ENCODE results near the gene ELAVL2. TPM values are rescaled to one million over a fixed set of nuclear protein-coding genes. Genes with fewer than 3 reads are reported as not detected.

ELAVL2 gene
- total RNA-seq, 2 experiments from 2014 or later = not detected

- H3K36me3 Mint-ChIP-seq (ENCODE audit: low read depth) = no peaks in the 10 kb centered on the region
- ChIA-PET CTCF (no interaction called here), POLR2A (no interaction called here)
- no peak for ATAC-seq (ENCODE audit: poor library complexity)
- TF ChIP-seq, protein P1, sequence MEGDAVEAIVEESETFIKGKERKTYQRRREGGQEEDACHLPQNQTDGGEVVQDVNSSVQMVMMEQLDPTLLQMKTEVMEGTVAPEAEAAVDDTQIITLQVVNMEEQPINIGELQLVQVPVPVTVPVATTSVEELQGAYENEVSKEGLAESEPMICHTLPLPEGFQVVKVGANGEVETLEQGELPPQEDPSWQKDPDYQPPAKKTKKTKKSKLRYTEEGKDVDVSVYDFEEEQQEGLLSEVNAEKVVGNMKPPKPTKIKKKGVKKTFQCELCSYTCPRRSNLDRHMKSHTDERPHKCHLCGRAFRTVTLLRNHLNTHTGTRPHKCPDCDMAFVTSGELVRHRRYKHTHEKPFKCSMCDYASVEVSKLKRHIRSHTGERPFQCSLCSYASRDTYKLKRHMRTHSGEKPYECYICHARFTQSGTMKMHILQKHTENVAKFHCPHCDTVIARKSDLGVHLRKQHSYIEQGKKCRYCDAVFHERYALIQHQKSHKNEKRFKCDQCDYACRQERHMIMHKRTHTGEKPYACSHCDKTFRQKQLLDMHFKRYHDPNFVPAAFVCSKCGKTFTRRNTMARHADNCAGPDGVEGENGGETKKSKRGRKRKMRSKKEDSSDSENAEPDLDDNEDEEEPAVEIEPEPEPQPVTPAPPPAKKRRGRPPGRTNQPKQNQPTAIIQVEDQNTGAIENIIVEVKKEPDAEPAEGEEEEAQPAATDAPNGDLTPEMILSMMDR (IDR thresholded peaks at IDR 0.05) = no peak
- no peaks in the 10 kb centered on the region for H3K9me3 ChIP-seq (ENCODE audit: control insufficient read depth in 1 of 2, insufficient read depth in 1 of 2, low read length in 2 of 2)
- peaks cover 16% of the 10 kb centered on the region for H3K9me3 Mint-ChIP-seq
- no peak overlapping the region for H3K27ac ChIP-seq (ENCODE audit: low read depth in 1 of 2, low read length in 2 of 2)
- H3K4me1 ChIP-seq (ENCODE audit: insufficient read depth, low read length) = no peaks in the 10 kb centered on the region
- H3K36me3 ChIP-seq (ENCODE audit: insufficient read depth, low read length) = no peaks in the 10 kb centered on the region
- no peaks in the 10 kb centered on the region for H3K27me3 ChIP-seq (ENCODE audit: control insufficient read depth in 1 of 2, insufficient read depth in 2 of 2, low read length in 2 of 2)
- DNase-seq = no peak
- H3K27me3 Mint-ChIP-seq = no peaks in the 10 kb centered on the region
- intact Hi-C loops (cut with DNase I, micrococcal nuclease) = no loop called here
- H3K4me3 ChIP-seq (ENCODE audit: low read length) = no peak overlapping the region
- no peak overlapping the region for H3K27ac Mint-ChIP-seq
- no peak overlapping the region for H3K4me3 Mint-ChIP-seq
- no peaks in the 10 kb centered on the region for H3K4me1 Mint-ChIP-seq (ENCODE audit: low read depth)
Measured at GRCh38 chr9:23740531-23740930, 85.5 kb downstream of the ELAVL2 start.

- H3K9me3 Mint-ChIP-seq = peaks cover 14% of the 10 kb centered on the region
- no peaks in the 10 kb centered on the region for H3K27me3 ChIP-seq (ENCODE audit: control insufficient read depth in 1 of 2, insufficient read depth in 2 of 2, low read length in 2 of 2)
- TF ChIP-seq, protein P1 (IDR thresholded peaks at IDR 0.05) = no peak
- H3K4me1 Mint-ChIP-seq (ENCODE audit: low read depth) = no peaks in the 10 kb centered on the region
- ChIA-PET POLR2A (no interaction called here), CTCF (no interaction called here)
- no peaks in the 10 kb centered on the region for H3K27me3 Mint-ChIP-seq
- ATAC-seq (ENCODE audit: poor library complexity) (no peak), DNase-seq (no peak)
- no peaks in the 10 kb centered on the region for H3K36me3 ChIP-seq (ENCODE audit: insufficient read depth, low read length)
- H3K27ac ChIP-seq (ENCODE audit: low read depth in 1 of 2, low read length in 2 of 2) = no peak overlapping the region
- no peak overlapping the region for H3K27ac Mint-ChIP-seq
- H3K4me1 ChIP-seq (ENCODE audit: insufficient read depth, low read length) = no peaks in the 10 kb centered on the region
- H3K36me3 Mint-ChIP-seq (ENCODE audit: low read depth) = no peaks in the 10 kb centered on the region
- H3K4me3 Mint-ChIP-seq = no peak overlapping the region
- no peak overlapping the region for H3K4me3 ChIP-seq (ENCODE audit: low read length)
- H3K9me3 ChIP-seq (ENCODE audit: control insufficient read depth in 1 of 2, insufficient read depth in 1 of 2, low read length in 2 of 2) = peaks cover 0 to 3% of the 10 kb centered on the region in 2 experiments
- intact Hi-C loops (cut with DNase I, micrococcal nuclease) = no loop called here
Measured at GRCh38 chr9:23739753-23740152, 86.3 kb downstream of the ELAVL2 start.

GRCh38 chr9:23736293-23736692, 89.7 kb downstream of the ELAVL2 start:
- DNase-seq = no peak
- Histone ChIP-seq H3K9me3 (ENCODE audit: control insufficient read depth in 1 of 2, insufficient read depth in 1 of 2, low read length in 2 of 2) (peaks cover 3 to 6% of the 10 kb centered on the region in 2 experiments), H3K36me3 (ENCODE audit: insufficient read depth, low read length) (no peaks in the 10 kb centered on the region), H3K4me3 (ENCODE audit: low read length) (no peak overlapping the region), H3K4me1 (ENCODE audit: insufficient read depth, low read length) (no peaks in the 10 kb centered on the region), H3K27ac (ENCODE audit: low read depth in 1 of 2, low read length in 2 of 2) (no peak overlapping the region), H3K27me3 (ENCODE audit: control insufficient read depth in 1 of 2, insufficient read depth in 2 of 2, low read length in 2 of 2) (no peaks in the 10 kb centered on the region)
- no peak for ATAC-seq (ENCODE audit: poor library complexity)
- H3K27ac Mint-ChIP-seq = no peak overlapping the region
- H3K36me3 Mint-ChIP-seq (ENCODE audit: low read depth) = no peaks in the 10 kb centered on the region
- intact Hi-C loops (cut with DNase I, micrococcal nuclease) = no loop called here
- H3K9me3 Mint-ChIP-seq = peaks cover 17% of the 10 kb centered on the region
- no peaks in the 10 kb centered on the region for H3K4me1 Mint-ChIP-seq (ENCODE audit: low read depth)
- ChIA-PET POLR2A (no interaction called here), CTCF (no interaction called here)
- no peaks in the 10 kb centered on the region for H3K27me3 Mint-ChIP-seq
- TF ChIP-seq, protein P1 (IDR thresholded peaks at IDR 0.05) = no peak
- no peak overlapping the region for H3K4me3 Mint-ChIP-seq

Measured in CD4-positive, alpha-beta T cell (primary cell).